ENCODE data around the gene LCK. TPM values are rescaled to one million over a fixed set of nuclear protein-coding genes. Genes with fewer than 3 reads are reported as not detected.

LCK gene
- total and polyA plus RNA-seq, 2 of the 8 experiments (the other 6 are each of a cell fraction or from before 2014, with no cell fraction given), result 75.3 to 122 TPM

- TF ChIP-seq, protein P1, sequence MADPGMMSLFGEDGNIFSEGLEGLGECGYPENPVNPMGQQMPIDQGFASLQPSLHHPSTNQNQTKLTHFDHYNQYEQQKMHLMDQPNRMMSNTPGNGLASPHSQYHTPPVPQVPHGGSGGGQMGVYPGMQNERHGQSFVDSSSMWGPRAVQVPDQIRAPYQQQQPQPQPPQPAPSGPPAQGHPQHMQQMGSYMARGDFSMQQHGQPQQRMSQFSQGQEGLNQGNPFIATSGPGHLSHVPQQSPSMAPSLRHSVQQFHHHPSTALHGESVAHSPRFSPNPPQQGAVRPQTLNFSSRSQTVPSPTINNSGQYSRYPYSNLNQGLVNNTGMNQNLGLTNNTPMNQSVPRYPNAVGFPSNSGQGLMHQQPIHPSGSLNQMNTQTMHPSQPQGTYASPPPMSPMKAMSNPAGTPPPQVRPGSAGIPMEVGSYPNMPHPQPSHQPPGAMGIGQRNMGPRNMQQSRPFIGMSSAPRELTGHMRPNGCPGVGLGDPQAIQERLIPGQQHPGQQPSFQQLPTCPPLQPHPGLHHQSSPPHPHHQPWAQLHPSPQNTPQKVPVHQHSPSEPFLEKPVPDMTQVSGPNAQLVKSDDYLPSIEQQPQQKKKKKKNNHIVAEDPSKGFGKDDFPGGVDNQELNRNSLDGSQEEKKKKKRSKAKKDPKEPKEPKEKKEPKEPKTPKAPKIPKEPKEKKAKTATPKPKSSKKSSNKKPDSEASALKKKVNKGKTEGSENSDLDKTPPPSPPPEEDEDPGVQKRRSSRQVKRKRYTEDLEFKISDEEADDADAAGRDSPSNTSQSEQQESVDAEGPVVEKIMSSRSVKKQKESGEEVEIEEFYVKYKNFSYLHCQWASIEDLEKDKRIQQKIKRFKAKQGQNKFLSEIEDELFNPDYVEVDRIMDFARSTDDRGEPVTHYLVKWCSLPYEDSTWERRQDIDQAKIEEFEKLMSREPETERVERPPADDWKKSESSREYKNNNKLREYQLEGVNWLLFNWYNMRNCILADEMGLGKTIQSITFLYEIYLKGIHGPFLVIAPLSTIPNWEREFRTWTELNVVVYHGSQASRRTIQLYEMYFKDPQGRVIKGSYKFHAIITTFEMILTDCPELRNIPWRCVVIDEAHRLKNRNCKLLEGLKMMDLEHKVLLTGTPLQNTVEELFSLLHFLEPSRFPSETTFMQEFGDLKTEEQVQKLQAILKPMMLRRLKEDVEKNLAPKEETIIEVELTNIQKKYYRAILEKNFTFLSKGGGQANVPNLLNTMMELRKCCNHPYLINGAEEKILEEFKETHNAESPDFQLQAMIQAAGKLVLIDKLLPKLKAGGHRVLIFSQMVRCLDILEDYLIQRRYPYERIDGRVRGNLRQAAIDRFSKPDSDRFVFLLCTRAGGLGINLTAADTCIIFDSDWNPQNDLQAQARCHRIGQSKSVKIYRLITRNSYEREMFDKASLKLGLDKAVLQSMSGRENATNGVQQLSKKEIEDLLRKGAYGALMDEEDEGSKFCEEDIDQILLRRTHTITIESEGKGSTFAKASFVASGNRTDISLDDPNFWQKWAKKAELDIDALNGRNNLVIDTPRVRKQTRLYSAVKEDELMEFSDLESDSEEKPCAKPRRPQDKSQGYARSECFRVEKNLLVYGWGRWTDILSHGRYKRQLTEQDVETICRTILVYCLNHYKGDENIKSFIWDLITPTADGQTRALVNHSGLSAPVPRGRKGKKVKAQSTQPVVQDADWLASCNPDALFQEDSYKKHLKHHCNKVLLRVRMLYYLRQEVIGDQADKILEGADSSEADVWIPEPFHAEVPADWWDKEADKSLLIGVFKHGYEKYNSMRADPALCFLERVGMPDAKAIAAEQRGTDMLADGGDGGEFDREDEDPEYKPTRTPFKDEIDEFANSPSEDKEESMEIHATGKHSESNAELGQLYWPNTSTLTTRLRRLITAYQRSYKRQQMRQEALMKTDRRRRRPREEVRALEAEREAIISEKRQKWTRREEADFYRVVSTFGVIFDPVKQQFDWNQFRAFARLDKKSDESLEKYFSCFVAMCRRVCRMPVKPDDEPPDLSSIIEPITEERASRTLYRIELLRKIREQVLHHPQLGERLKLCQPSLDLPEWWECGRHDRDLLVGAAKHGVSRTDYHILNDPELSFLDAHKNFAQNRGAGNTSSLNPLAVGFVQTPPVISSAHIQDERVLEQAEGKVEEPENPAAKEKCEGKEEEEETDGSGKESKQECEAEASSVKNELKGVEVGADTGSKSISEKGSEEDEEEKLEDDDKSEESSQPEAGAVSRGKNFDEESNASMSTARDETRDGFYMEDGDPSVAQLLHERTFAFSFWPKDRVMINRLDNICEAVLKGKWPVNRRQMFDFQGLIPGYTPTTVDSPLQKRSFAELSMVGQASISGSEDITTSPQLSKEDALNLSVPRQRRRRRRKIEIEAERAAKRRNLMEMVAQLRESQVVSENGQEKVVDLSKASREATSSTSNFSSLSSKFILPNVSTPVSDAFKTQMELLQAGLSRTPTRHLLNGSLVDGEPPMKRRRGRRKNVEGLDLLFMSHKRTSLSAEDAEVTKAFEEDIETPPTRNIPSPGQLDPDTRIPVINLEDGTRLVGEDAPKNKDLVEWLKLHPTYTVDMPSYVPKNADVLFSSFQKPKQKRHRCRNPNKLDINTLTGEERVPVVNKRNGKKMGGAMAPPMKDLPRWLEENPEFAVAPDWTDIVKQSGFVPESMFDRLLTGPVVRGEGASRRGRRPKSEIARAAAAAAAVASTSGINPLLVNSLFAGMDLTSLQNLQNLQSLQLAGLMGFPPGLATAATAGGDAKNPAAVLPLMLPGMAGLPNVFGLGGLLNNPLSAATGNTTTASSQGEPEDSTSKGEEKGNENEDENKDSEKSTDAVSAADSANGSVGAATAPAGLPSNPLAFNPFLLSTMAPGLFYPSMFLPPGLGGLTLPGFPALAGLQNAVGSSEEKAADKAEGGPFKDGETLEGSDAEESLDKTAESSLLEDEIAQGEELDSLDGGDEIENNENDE (IDR thresholded peaks at IDR 0.05; ENCODE audit: insufficient replicate concordance, low read length), result no peak
- TF ChIP-seq EGR1 (IDR thresholded peaks at IDR 0.05; ENCODE audit: borderline replicate concordance, low read depth, low read length) (no peak), YY1 (IDR thresholded peaks at IDR 0.05; ENCODE audit: low read depth, low read length) (no peak)
Observed at GRCh38 chr1:32335535-32335789, 84.4 kb downstream of the LCK start (continued).
